OCI-LY7 (cell line): ENCODE results near the gene TANC1. TPM values are rescaled to one million over a fixed set of nuclear protein-coding genes. Genes with fewer than 3 reads are reported as not detected.
"Not testable (repeated sequence)": the region's sequence is repeated elsewhere in the genome, so short reads cannot be mapped to it uniquely, and the experiment has no call there.

ENCODE experiments used
- BruUV-seq: library from RNA; stranded (reverse); fragments of 400-500 nt; replicated peaks from 2 replicates; lab custom pipeline; 2021; lab: Mats Ljungman, UMichigan
- CTCF ChIA-PET: fragments of 300-600 bp; sonication (Branson Sonifier 250); formaldehyde crosslinking; loops from one replicate; lab custom pipeline; 2022; ENCODE audit warnings: antibody characterized with exemption; ENCODE audit not compliant: unreplicated experiment; lab: Charles Lee
- POLR2A ChIA-PET: fragments of 300-600 bp; sonication (Branson Sonifier 250); formaldehyde crosslinking; loops from one replicate; lab custom pipeline; 2022; ENCODE audit warnings: antibody characterized with exemption; lab: Charles Lee
- DNase-seq: peaks from one replicate; pipeline ENCODE4 v3.0.0-alpha.2; 2015; ENCODE audit warnings: low spot score
- H2AFZ ChIP-seq: fragments of 200-600 bp; sonication (generic), shearing (Covaris generic); 2 replicates; pipeline ENCODE4 v1.6.1; 2014; ENCODE audit warnings: mild to moderate bottlenecking, antibody characterized with exemption, low read length, moderate library complexity
- H3K27ac ChIP-seq: fragments of 200-600 bp; sonication (generic); 2 replicates; pipeline ENCODE4 v1.5.1; 2014; ENCODE audit warnings: mixed run types, low read depth, mild to moderate bottlenecking, moderate library complexity, low read length, inconsistent platforms; ENCODE audit not compliant: poor library complexity, severe bottlenecking
- H3K36me3 ChIP-seq: fragments of 200-600 bp; sonication (generic); 2 replicates; pipeline ENCODE4 v1.6.1; 2014; ENCODE audit warnings: mild to moderate bottlenecking, antibody characterized with exemption, low read length, moderate library complexity, mixed read lengths; ENCODE audit not compliant: insufficient read depth
- H3K4me1 ChIP-seq: fragments of 200-600 bp; sonication (generic); 2 replicates; pipeline ENCODE4 v1.5.1; 2014; ENCODE audit warnings: mild to moderate bottlenecking, low read length; ENCODE audit not compliant: insufficient read depth, poor library complexity, severe bottlenecking
- H3K4me2 ChIP-seq: fragments of 200-600 bp; sonication (generic); 2 replicates; pipeline ENCODE4 v1.6.1; 2014; ENCODE audit warnings: mild to moderate bottlenecking, low read length
- H3K4me3 ChIP-seq: fragments of 200-600 bp; sonication (generic); 2 replicates; pipeline ENCODE4 v1.5.1; 2014; ENCODE audit warnings: mild to moderate bottlenecking, low read depth, low read length; ENCODE audit not compliant: poor library complexity, severe bottlenecking
- H3K79me2 ChIP-seq: fragments of 200-600 bp; sonication (generic); 2 replicates; pipeline ENCODE4 v1.6.1; 2016; ENCODE audit warnings: low read depth, mild to moderate bottlenecking, low read length, moderate library complexity, mixed read lengths; ENCODE audit not compliant: insufficient read depth
- H3K9me2 ChIP-seq: fragments of 200-600 bp; sonication (generic); 2 replicates; pipeline ENCODE4 v1.6.1; 2016; ENCODE audit warnings: mild to moderate bottlenecking, low read length, mixed read lengths; ENCODE audit not compliant: insufficient read depth
- H3K9me3 ChIP-seq: fragments of 200-600 bp; sonication (generic); 2 replicates; pipeline ENCODE4 v1.6.1; 2014; ENCODE audit warnings: mild to moderate bottlenecking, mixed run types, low read length, mixed read lengths
- H4K20me1 ChIP-seq: fragments of 200-600 bp; sonication (generic); 2 replicates; pipeline ENCODE4 v1.6.1; 2014; ENCODE audit warnings: mild to moderate bottlenecking, antibody characterized with exemption, low read length, moderate library complexity, mixed read lengths; ENCODE audit not compliant: insufficient read depth
- CTCF ChIP-seq: fragments of 200-600 bp; sonication (generic); conservative IDR thresholded peaks from 2 replicates; pipeline ENCODE4 v1.5.1; 2014; ENCODE audit warnings: mild to moderate bottlenecking, antibody characterized with exemption, low read length, moderate library complexity, mixed read lengths
- EZH2phosphoT487 ChIP-seq: fragments of 200-600 bp; sonication (generic); IDR thresholded peaks from 2 replicates; pipeline ENCODE4 v1.6.1; 2018; ENCODE audit warnings: low read depth, borderline replicate concordance, mild to moderate bottlenecking, mixed run types, antibody characterized with exemption, low read length, moderate library complexity, mixed read lengths
- intact Hi-C: fragments of 100-400 bp; cut with micrococcal nuclease; formaldehyde crosslinking; loops from one replicate; pipeline ENCODE4 v1.10.0; 2022; ENCODE audit not compliant: unreplicated experiment
- total RNA-seq, 2 experiments: library from RNA; depleted of rRNA in 1 of 2; stranded (reverse); fragments of >200 nt in 1 of 2; shearing (Covaris generic) in 1 of 2; gene quantifications; 2 replicates each; pipeline ENCODE4 v1.2.3, GENCODE V29; 2014 to 2022

Gene TANC1
- total RNA-seq, 2 experiments from 2014 or later = 0.04 TPM; not detected in 1

- ChIA-PET CTCF (no interaction called here), POLR2A (no interaction called here)
- Histone ChIP-seq H3K9me3 (no peaks in the 10 kb centered on the region), H2AFZ (no peak overlapping the region), H3K4me3 (no peak overlapping the region), H3K27ac (no peak overlapping the region), H4K20me1 (no peaks in the 10 kb centered on the region), H3K9me2 (no peaks in the 10 kb centered on the region), H3K4me2 (no peak overlapping the region), H3K79me2 (no peaks in the 10 kb centered on the region), H3K36me3 (no peaks in the 10 kb centered on the region), H3K4me1 (no peaks in the 10 kb centered on the region)
- no peak for DNase-seq
- intact Hi-C loops = no loop called here
- BruUV-seq = no TSS peak
- no peak for TF ChIP-seq EZH2phosphoT487
- TF ChIP-seq CTCF = no peak
These were observed 64.1 kb downstream of the TANC1 start for GRCh38 chr2:159032580-159032979.

GRCh38 chr2:159034713-159035112 lies 66.3 kb downstream of the TANC1 start:
- ChIA-PET POLR2A (no interaction called here), CTCF (no interaction called here)
- TF ChIP-seq CTCF (no peak), EZH2phosphoT487 (no peak)
- Histone ChIP-seq H3K4me1 (no peaks in the 10 kb centered on the region), H3K9me3 (no peaks in the 10 kb centered on the region), H4K20me1 (no peaks in the 10 kb centered on the region), H3K4me2 (no peak overlapping the region), H3K4me3 (no peak overlapping the region), H3K36me3 (no peaks in the 10 kb centered on the region), H3K27ac (no peak overlapping the region), H2AFZ (no peak overlapping the region), H3K79me2 (no peaks in the 10 kb centered on the region), H3K9me2 (no peaks in the 10 kb centered on the region)
- BruUV-seq = no TSS peak
- no peak for DNase-seq
- intact Hi-C loops = no loop called here

GRCh38 chr2:159035790-159036411 lies 67.5 kb downstream of the TANC1 start:
- intact Hi-C loops = no loop called here
- Histone ChIP-seq H3K36me3 (no peaks in the 10 kb centered on the region), H3K4me1 (no peaks in the 10 kb centered on the region), H4K20me1 (no peaks in the 10 kb centered on the region), H3K9me2 (no peaks in the 10 kb centered on the region), H3K4me2 (no peak overlapping the region), H2AFZ (no peak overlapping the region), H3K79me2 (no peaks in the 10 kb centered on the region), H3K4me3 (no peak overlapping the region), H3K27ac (no peak overlapping the region), H3K9me3 (no peaks in the 10 kb centered on the region)
- POLR2A ChIA-PET = interaction anchor here (0.6 kb wide), 1 partner anchor 54 kb away, joined by 3 read pairs; no protein-coding TSS in a partner anchor
- DNase-seq = peak; percentile 2
- CTCF ChIA-PET = no interaction called here
- BruUV-seq = no TSS peak
- TF ChIP-seq EZH2phosphoT487 (no peak), CTCF (no peak)

- DNase-seq, H2AFZ ChIP-seq, H3K79me2 ChIP-seq, H3K4me2 ChIP-seq, H3K4me1 ChIP-seq, H3K36me3 ChIP-seq, H3K4me3 ChIP-seq, CTCF ChIA-PET, H3K9me3 ChIP-seq, H3K9me2 ChIP-seq, H3K27ac ChIP-seq, intact Hi-C loops, BruUV-seq, H4K20me1 ChIP-seq: not testable (repeated sequence)
- POLR2A ChIA-PET = interaction anchor here (0.6 kb wide), 1 partner anchor 55 kb away, joined by 3 read pairs; no protein-coding TSS in a partner anchor
These were observed 68.0 kb downstream of the TANC1 start for GRCh38 chr2:159036461-159036860.
